H1 (cell line): ENCODE results near the gene SH3GL1. TPM values are rescaled to one million over a fixed set of nuclear protein-coding genes. Genes with fewer than 3 reads are reported as not detected.

Experiments
- CTCF ChIA-PET: fragments of 300-600 bp; sonication (Branson Sonifier 250); formaldehyde crosslinking; loops from one replicate; lab custom pipeline; 2021; ENCODE audit not compliant: partially characterized antibody; lab: Charles Lee
- POLR2A ChIA-PET: fragments of 300-600 bp; sonication (Branson Sonifier 250); formaldehyde crosslinking; loops from one replicate; lab custom pipeline; 2021; ENCODE audit warnings: inconsistent platforms; ENCODE audit not compliant: partially characterized antibody; lab: Charles Lee
- DNase-seq, 2 experiments: peaks; one replicate each; pipeline versions ENCODE4 v3.0.0 to v3.0.0-alpha.2; 2010 to 2022; ENCODE audit warnings: low spot score in 2 of 2, low read depth in 1 of 2, mixed read lengths in 1 of 2
- FAIRE-seq: peaks from 2 replicates; lab custom pipeline; 2011; peaks lifted over from hg19 to GRCh38; lab: Jason Lieb, UNC
- H2AFZ ChIP-seq: 2 replicates; pipeline ENCODE4 v1.8.1; 2012; ENCODE audit warnings: low read length, inconsistent platforms
- H2AK5ac ChIP-seq: 2 replicates; pipeline ENCODE4 v1.6.1; 2013; ENCODE audit warnings: low read depth, low read length
- H2BK120ac ChIP-seq: replicated peaks from 2 replicates; pipeline ENCODE3; 2013; ENCODE audit warnings: low read depth, low read length, inconsistent platforms
- H2BK12ac ChIP-seq: 2 replicates; pipeline ENCODE4 v1.6.1; 2013; ENCODE audit warnings: low read depth, low read length
- H2BK15ac ChIP-seq: 2 replicates; pipeline ENCODE4 v1.6.1; 2013; ENCODE audit warnings: low read length
- H2BK20ac ChIP-seq: 2 replicates; pipeline ENCODE4 v1.6.1; 2013; ENCODE audit warnings: low read length
- H2BK5ac ChIP-seq: 2 replicates; pipeline ENCODE4 v1.6.1; 2013; ENCODE audit warnings: low read depth, low read length
- H3K14ac ChIP-seq: 2 replicates; pipeline ENCODE4 v1.6.1; 2013; ENCODE audit warnings: inconsistent platforms; ENCODE audit not compliant: insufficient read length
- H3K18ac ChIP-seq: 2 replicates; pipeline ENCODE4 v1.6.1; 2013; ENCODE audit warnings: low read length; ENCODE audit errors: extremely low read depth
- H3K23ac ChIP-seq: 2 replicates; pipeline ENCODE4 v1.6.1; 2013; ENCODE audit warnings: inconsistent platforms; ENCODE audit not compliant: insufficient read length
- H3K23me2 ChIP-seq: 2 replicates; pipeline ENCODE4 v1.6.1; 2013; ENCODE audit warnings: low read depth, low read length
- H3K27ac ChIP-seq: 2 replicates; pipeline ENCODE4 v1.6.1; 2011; ENCODE audit warnings: low read depth, low read length, inconsistent platforms
- H3K27me3 ChIP-seq, 4 experiments: replicated peaks in 1 of 4; 1 replicate in 1 of 4; 2 replicates in 3 of 4; pipeline versions ENCODE4 v1.6.1 to v1.8.1; 2011 to 2013; ENCODE audit warnings: low read length in 3 of 4, mild to moderate bottlenecking in 3 of 4, inconsistent platforms in 2 of 4, mixed read lengths in 2 of 4, moderate library complexity in 1 of 4; ENCODE audit not compliant: control insufficient read depth in 3 of 4, insufficient read depth in 3 of 4; ENCODE audit errors: extremely low read depth in 1 of 4
- H3K36me3 ChIP-seq, 4 experiments: 2 replicates each; pipeline versions ENCODE4 v1.6.1 to v1.8.1; 2011 to 2013; ENCODE audit warnings: mild to moderate bottlenecking in 4 of 4, low read length in 3 of 4, moderate library complexity in 2 of 4, control low read depth in 1 of 4, inconsistent platforms in 1 of 4; ENCODE audit not compliant: insufficient read depth in 4 of 4, control insufficient read depth in 2 of 4
- H3K4ac ChIP-seq: replicated peaks from 2 replicates; pipeline ENCODE3; 2013; ENCODE audit warnings: low read length, low read depth, mixed read lengths, inconsistent platforms; ENCODE audit not compliant: insufficient read length
- H3K4me1 ChIP-seq, 4 experiments: replicated peaks in 1 of 4; 1 replicate in 1 of 4; 2 replicates in 3 of 4; pipeline versions ENCODE4 v1.6.1 to v1.8.1; 2011 to 2013; ENCODE audit warnings: low read length in 3 of 4, inconsistent platforms in 2 of 4, mixed read lengths in 1 of 4; ENCODE audit not compliant: insufficient read depth in 4 of 4, control insufficient read depth in 3 of 4
- H3K4me2 ChIP-seq, 2 experiments: 2 replicates each; pipeline versions ENCODE4 v1.6.1 to v1.8.1; 2011 to 2013; ENCODE audit warnings: low read depth in 2 of 2, low read length in 2 of 2, control low read depth in 1 of 2, inconsistent platforms in 1 of 2, mild to moderate bottlenecking in 1 of 2; ENCODE audit not compliant: insufficient read depth in 1 of 2
- H3K4me3 ChIP-seq, 4 experiments: fragments of 200-600, 300-600 bp in 1 of 4; sonication (generic), shearing (Covaris generic), sonication (Bioruptor Twin) in 1 of 4; 2 replicates each; pipeline versions ENCODE4 v1.5.1 to v1.8.1; 2011 to 2016; ENCODE audit warnings: low read length in 4 of 4, low read depth in 3 of 4, control low read depth in 2 of 4, inconsistent platforms in 2 of 4, mild to moderate bottlenecking in 2 of 4, mixed read lengths in 1 of 4, moderate library complexity in 1 of 4; ENCODE audit not compliant: insufficient read depth in 2 of 4; ENCODE audit errors: extremely low read depth in 1 of 4
- H3K56ac ChIP-seq: replicated peaks from 2 replicates; pipeline ENCODE3; 2013; ENCODE audit warnings: low read depth, mild to moderate bottlenecking, mixed read lengths, low read length, inconsistent platforms; ENCODE audit not compliant: insufficient read length
- H3K79me1 ChIP-seq: 2 replicates; pipeline ENCODE4 v1.6.1; 2013; ENCODE audit warnings: low read depth, low read length, control low read depth
- H3K79me2 ChIP-seq, 2 experiments: 2 replicates each; pipeline versions ENCODE4 v1.6.1 to v1.8.1; 2012 to 2013; ENCODE audit warnings: low read length in 2 of 2, mild to moderate bottlenecking in 2 of 2, inconsistent platforms in 1 of 2; ENCODE audit not compliant: insufficient read depth in 2 of 2, control insufficient read depth in 1 of 2
- H3K9ac ChIP-seq, 4 experiments: replicated peaks in 1 of 4; 1 replicate in 1 of 4; 2 replicates in 3 of 4; pipeline versions ENCODE4 v1.6.1 to v1.8.1; 2011 to 2013; ENCODE audit warnings: low read depth in 3 of 4, low read length in 3 of 4, control low read depth in 2 of 4, mild to moderate bottlenecking in 2 of 4, moderate library complexity in 2 of 4, inconsistent platforms in 1 of 4; ENCODE audit errors: extremely low read depth in 1 of 4
- H3K9me3 ChIP-seq, 2 experiments: 2 replicates each; pipeline versions ENCODE4 v1.6.1 to v1.8.1; 2012 to 2013; ENCODE audit warnings: mild to moderate bottlenecking in 2 of 2, moderate library complexity in 2 of 2, control low read depth in 1 of 2, inconsistent platforms in 1 of 2, low read depth in 1 of 2, low read length in 1 of 2, mixed read lengths in 1 of 2; ENCODE audit not compliant: insufficient read depth in 2 of 2
- H4K20me1 ChIP-seq, 2 experiments: replicated peaks in 1 of 2; 2 replicates each; pipeline versions ENCODE3 to v1.8.1; 2011 to 2013; ENCODE audit warnings: inconsistent platforms in 2 of 2, low read length in 2 of 2, mild to moderate bottlenecking in 1 of 2; ENCODE audit not compliant: insufficient read depth in 2 of 2, control insufficient read depth in 1 of 2
- H4K5ac ChIP-seq: 2 replicates; pipeline ENCODE4 v1.6.1; 2013; ENCODE audit warnings: low read length, low read depth, mixed read lengths, inconsistent platforms; ENCODE audit not compliant: insufficient read length
- H4K8ac ChIP-seq: 2 replicates; pipeline ENCODE4 v1.8.0; 2013; ENCODE audit warnings: mild to moderate bottlenecking, moderate library complexity, low read length, inconsistent platforms; ENCODE audit not compliant: insufficient read depth; ENCODE audit errors: extremely low read depth
- H4K91ac ChIP-seq: replicated peaks from 2 replicates; pipeline ENCODE3; 2013; ENCODE audit warnings: low read length, mixed read lengths, inconsistent platforms; ENCODE audit not compliant: insufficient read length
- ASH2L ChIP-seq: fragments of 200-600, 300-600 bp; sonication (generic); IDR thresholded peaks from one replicate; pipeline ENCODE4 v1.7.1; 2017; ENCODE audit warnings: low read length
- BACH1 ChIP-seq: IDR thresholded peaks from 2 replicates; pipeline ENCODE4 v1.6.1; 2012; ENCODE audit warnings: low read length, improper control_type of control experiment
- CTBP2 ChIP-seq: IDR thresholded peaks from 2 replicates; pipeline ENCODE4 v1.7.0; 2011; ENCODE audit warnings: borderline replicate concordance, mild to moderate bottlenecking, moderate library complexity, mixed read lengths, low read length; ENCODE audit not compliant: insufficient read depth, insufficient read length
- E2F6 ChIP-seq: IDR thresholded peaks from 2 replicates; pipeline ENCODE4 v1.6.1; 2012; ENCODE audit warnings: inconsistent platforms
- FOSL1 ChIP-seq: IDR thresholded peaks from 2 replicates; pipeline ENCODE4 v1.6.1; 2011; ENCODE audit warnings: mild to moderate bottlenecking, low read depth, low read length, moderate library complexity; ENCODE audit not compliant: insufficient read depth
- RNF2 ChIP-seq: fragments of 200-900, 300-1000 bp; sonication (generic); IDR thresholded peaks from 2 replicates; pipeline ENCODE4 v1.7.1; 2016; ENCODE audit warnings: borderline replicate concordance, low read depth, mild to moderate bottlenecking, antibody characterized with exemption, low read length; ENCODE audit not compliant: poor library complexity, severe bottlenecking; ENCODE audit errors: missing control alignments
- TBP ChIP-seq: IDR thresholded peaks from 2 replicates; pipeline ENCODE4 v1.6.1; 2011; ENCODE audit warnings: low read depth, low read length, improper control_type of control experiment
- ZNF274 ChIP-seq: IDR thresholded peaks from 2 replicates; pipeline ENCODE4 v1.7.0; 2012; ENCODE audit warnings: low read length, borderline replicate concordance; ENCODE audit errors: extremely low read depth
- WGBS, 2 experiments: shearing (Covaris generic) in 1 of 2; methylation state at CpG; one replicate each; pipeline versions ENCODE4 v1.1.6 to v1.1.7; 2013 to 2015; ENCODE audit warnings: low lambda C conversion rate in 2 of 2, mixed read lengths in 2 of 2, inconsistent platforms in 1 of 2, low coverage in 1 of 2, missing lambda C conversion rate in 1 of 2; ENCODE audit not compliant: insufficient replicate concordance in 2 of 2, insufficient coverage in 1 of 2, insufficient read length in 1 of 2; ENCODE audit errors: extremely low coverage in 1 of 2, missing lambda C conversion rate in 1 of 2; 5-methylcytosine and 5-hydroxymethylcytosine counted together
- polyA plus RNA-seq, 7 experiments: library from polyadenylated mRNA; depleted of rRNA in 3 of 7; stranded (reverse) in 5 of 7; unstranded in 2 of 7; fragments of >200 nt in 5 of 7; fragments of 200-250 nt in 2 of 7; gene quantifications; 1 replicate in 5 of 7; 2 replicates in 1 of 7; 4 replicates in 1 of 7; pipeline versions ENCODE4 v1.2.1 to v1.2.3, GENCODE V29; 2011 to 2013; ENCODE audit warnings: missing spikeins in 2 of 7, mixed read lengths in 2 of 7
- total RNA-seq: library from RNA; stranded (reverse); fragmentation: NEBNext Ultra II Directional; extraction: Animal tissue kit (Norgen Biotek cat#: 25700); gene quantifications from 2 replicates; pipeline ENCODE4 v1.2.1, GENCODE V29; 2021

Gene SH3GL1
- total and polyA plus RNA-seq, 2 of the 8 experiments (the other 6 are each of a cell fraction or from before 2014, with no cell fraction given) = 81.5 to 102 TPM

- Histone ChIP-seq H4K91ac (peak overlapping the region; percentile 97), H4K20me1 (peaks cover 19 to 43% of the 10 kb centered on the region in 2 experiments), H3K27ac (peak overlapping the region; percentile 82; the same call in 1 of the 2 replicates), H3K4ac (peak overlapping the region; percentile 72), H3K14ac (no peak overlapping the region), H3K27me3 (no peaks in the 10 kb centered on the region), H2BK12ac (peak overlapping the region; percentile 90), H3K9ac (peak overlapping the region in 2 of 4 experiments; percentile 48 to 55; a peak in 3 of 7 replicates), H2BK15ac (no peak overlapping the region), H3K23ac (no peak overlapping the region), H3K36me3 (no peaks in the 10 kb centered on the region), H2AFZ (no peak overlapping the region), H2BK5ac (peak overlapping the region; percentile 95), H2AK5ac (no peak overlapping the region), H3K79me1 (peaks cover 25% of the 10 kb centered on the region), H3K9me3 (no peaks in the 10 kb centered on the region), H3K18ac (peak overlapping the region; percentile 90), H3K4me3 (no peak overlapping the region), H3K23me2 (no peaks in the 10 kb centered on the region), H3K79me2 (peaks cover 0 to 24% of the 10 kb centered on the region in 2 experiments; a peak in 1 of 4 replicates), H2BK120ac (no peak overlapping the region), H4K5ac (no peak overlapping the region), H2BK20ac (no peak overlapping the region; the same call in 1 of the 2 replicates), H3K56ac (no peak overlapping the region), H3K4me1 (peaks cover 5 to 46% (median 36%) of the 10 kb centered on the region in 4 experiments), H4K8ac (no peak overlapping the region), H3K4me2 (no peak overlapping the region)
- FAIRE-seq = no peak
- ChIA-PET POLR2A (interaction anchor here (0.6 to 5.8 kb wide), 7 partner anchors 9 to 36 kb away, joined by 3 to 63 read pairs (median 14); partner anchors contain the start of genes CHAF1A, MPND and SH3GL1), CTCF (interaction anchor here (1.1 to 6.3 kb wide), 10 partner anchors 8 to 107 kb away, joined by 3 to 72 read pairs (median 12); partner anchors contain the start of gene SH3GL1)
- DNase-seq = no peak
- WGBS, 2 experiments = 94% methylated on average over 22 of the region's 25 CpGs; no CpG with 5 or more reads in 1 of the 2 experiments
- TF ChIP-seq ASH2L = no peak
- TF ChIP-seq CTBP2 = no peak
- no peak for TF ChIP-seq ZNF274
- TF ChIP-seq BACH1 = no peak
- TF ChIP-seq TBP = no peak
- TF ChIP-seq FOSL1 = no peak
- TF ChIP-seq RNF2 = no peak
- no peak for TF ChIP-seq E2F6
Observed at GRCh38 chr19:4373601-4374497, 26.5 kb downstream of the SH3GL1 start.
